ENCODE data around the gene KRT7. TPM values are rescaled to one million over a fixed set of nuclear protein-coding genes. Genes with fewer than 3 reads are reported as not detected.

Gene KRT7
- total RNA-seq, 2 experiments from 2014 or later: 8.5 to 8.9 TPM

- no peak overlapping the region for H3K4me3 Mint-ChIP-seq
- DNase-seq: no peak
- H3K27me3 Mint-ChIP-seq: peaks cover 67% of the 10 kb centered on the region
Observed at GRCh38 chr12:52222692-52223091, 10.4 kb upstream of the KRT7 start.

GRCh38 chr12:52223406-52224039, 9.5 kb upstream of the KRT7 start:
- Mint-ChIP-seq H3K27ac (no peak overlapping the region), H3K27me3 (peaks cover 74% of the 10 kb centered on the region), H3K4me3 (no peak overlapping the region), H3K9me3 (no peaks in the 10 kb centered on the region), H3K36me3 (no peaks in the 10 kb centered on the region), H3K4me1 (peaks cover 6% of the 10 kb centered on the region)
- DNase-seq (no peak), ATAC-seq (ENCODE audit: low read depth) (no peak)
- POLR2A ChIA-PET: no interaction called here

More at GRCh38 chr12:52222692-52223091, 10.4 kb upstream of the KRT7 start:
- H3K27ac Mint-ChIP-seq: no peak overlapping the region
- H3K4me1 Mint-ChIP-seq: peaks cover 6% of the 10 kb centered on the region
- POLR2A ChIA-PET: no interaction called here
- no peaks in the 10 kb centered on the region for H3K36me3 Mint-ChIP-seq
- no peak for ATAC-seq (ENCODE audit: low read depth)
- no peaks in the 10 kb centered on the region for H3K9me3 Mint-ChIP-seq

- no peaks in the 10 kb centered on the region for H3K36me3 Mint-ChIP-seq
- H3K27me3 Mint-ChIP-seq: peaks cover 79% of the 10 kb centered on the region
- DNase-seq: no peak
- H3K4me1 Mint-ChIP-seq: peaks cover 6% of the 10 kb centered on the region
- no peak overlapping the region for H3K4me3 Mint-ChIP-seq
- POLR2A ChIA-PET: no interaction called here
- H3K27ac Mint-ChIP-seq: no peak overlapping the region
- H3K9me3 Mint-ChIP-seq: no peaks in the 10 kb centered on the region
- ATAC-seq (ENCODE audit: low read depth): no peak
Observed at GRCh38 chr12:52224151-52224550, 8.9 kb upstream of the KRT7 start.

- Mint-ChIP-seq H3K27me3 (peaks cover 76% of the 10 kb centered on the region), H3K4me1 (peaks cover 6% of the 10 kb centered on the region)
- no peak for ATAC-seq (ENCODE audit: low read depth)
Observed at GRCh38 chr12:52225752-52226151, 7.3 kb upstream of the KRT7 start.

GRCh38 chr12:52226446-52226845, 6.6 kb upstream of the KRT7 start:
- peaks cover 6% of the 10 kb centered on the region for H3K4me1 Mint-ChIP-seq
- ATAC-seq (ENCODE audit: low read depth): no peak

More at GRCh38 chr12:52225752-52226151, 7.3 kb upstream of the KRT7 start:
- no peak overlapping the region for H3K27ac Mint-ChIP-seq
- H3K36me3 Mint-ChIP-seq: no peaks in the 10 kb centered on the region
- H3K4me3 Mint-ChIP-seq: no peak overlapping the region
- POLR2A ChIA-PET: no interaction called here
- H3K9me3 Mint-ChIP-seq: no peaks in the 10 kb centered on the region
- DNase-seq: no peak

GRCh38 chr12:52227606-52228166, 5.4 kb upstream of the KRT7 start:
- Mint-ChIP-seq H3K27ac (no peak overlapping the region), H3K4me3 (no peak overlapping the region), H3K9me3 (no peaks in the 10 kb centered on the region), H3K4me1 (no peaks in the 10 kb centered on the region), H3K27me3 (peaks cover 84% of the 10 kb centered on the region), H3K36me3 (no peaks in the 10 kb centered on the region)
- DNase-seq (no peak), ATAC-seq (ENCODE audit: low read depth) (no peak)
- POLR2A ChIA-PET: no interaction called here

More at GRCh38 chr12:52226446-52226845, 6.6 kb upstream of the KRT7 start:
- POLR2A ChIA-PET: no interaction called here
- no peak for DNase-seq
- no peaks in the 10 kb centered on the region for H3K9me3 Mint-ChIP-seq
- H3K4me3 Mint-ChIP-seq: no peak overlapping the region
- no peaks in the 10 kb centered on the region for H3K36me3 Mint-ChIP-seq
- no peak overlapping the region for H3K27ac Mint-ChIP-seq
- peaks cover 76% of the 10 kb centered on the region for H3K27me3 Mint-ChIP-seq

- no peak for ATAC-seq (ENCODE audit: low read depth)
- no peak for DNase-seq
- H3K27me3 Mint-ChIP-seq: peaks cover 83% of the 10 kb centered on the region
- H3K27ac Mint-ChIP-seq: no peak overlapping the region
- no peaks in the 10 kb centered on the region for H3K9me3 Mint-ChIP-seq
- no peaks in the 10 kb centered on the region for H3K4me1 Mint-ChIP-seq
- H3K4me3 Mint-ChIP-seq: no peak overlapping the region
- POLR2A ChIA-PET: no interaction called here
- H3K36me3 Mint-ChIP-seq: no peaks in the 10 kb centered on the region
Observed at GRCh38 chr12:52228366-52228765, 4.7 kb upstream of the KRT7 start.

- no peaks in the 10 kb centered on the region for H3K4me1 Mint-ChIP-seq
- H3K4me3 Mint-ChIP-seq: no peak overlapping the region
- ATAC-seq (ENCODE audit: low read depth): no peak
- no peaks in the 10 kb centered on the region for H3K36me3 Mint-ChIP-seq
- H3K9me3 Mint-ChIP-seq: no peaks in the 10 kb centered on the region
- POLR2A ChIA-PET: no interaction called here
- no peak overlapping the region for H3K27ac Mint-ChIP-seq
- peaks cover 84% of the 10 kb centered on the region for H3K27me3 Mint-ChIP-seq
- no peak for DNase-seq
Observed at GRCh38 chr12:52228931-52229330, 4.1 kb upstream of the KRT7 start.

- Mint-ChIP-seq H3K27me3 (peaks cover 81% of the 10 kb centered on the region), H3K9me3 (no peaks in the 10 kb centered on the region), H3K4me1 (peaks cover 5% of the 10 kb centered on the region), H3K27ac (no peak overlapping the region), H3K4me3 (no peak overlapping the region), H3K36me3 (no peaks in the 10 kb centered on the region)
- POLR2A ChIA-PET: interaction anchor here (0.9 to 1.0 kb wide), 2 partner anchors 13 to 14 kb away, joined by 3 read pairs; no protein-coding TSS in a partner anchor
- no peak for DNase-seq
- no peak for ATAC-seq (ENCODE audit: low read depth)
Observed at GRCh38 chr12:52229836-52230343, 3.2 kb upstream of the KRT7 start.

GRCh38 chr12:52230364-52231281, 2.4 kb upstream of the KRT7 start:
- no peak for DNase-seq
- no peak overlapping the region for H3K4me3 Mint-ChIP-seq
- ATAC-seq (ENCODE audit: low read depth): no peak
- H3K27ac Mint-ChIP-seq: no peak overlapping the region
- POLR2A ChIA-PET: interaction anchor here (1.0 kb wide), 1 partner anchor 13 kb away, joined by 3 read pairs; no protein-coding TSS in a partner anchor
- no peaks in the 10 kb centered on the region for H3K36me3 Mint-ChIP-seq
- no peaks in the 10 kb centered on the region for H3K9me3 Mint-ChIP-seq
- H3K27me3 Mint-ChIP-seq: peaks cover 82% of the 10 kb centered on the region
- H3K4me1 Mint-ChIP-seq: peaks cover 5% of the 10 kb centered on the region

- no peak for ATAC-seq (ENCODE audit: low read depth)
- peaks cover 79% of the 10 kb centered on the region for H3K27me3 Mint-ChIP-seq
- no peaks in the 10 kb centered on the region for H3K36me3 Mint-ChIP-seq
- H3K9me3 Mint-ChIP-seq: no peaks in the 10 kb centered on the region
- H3K27ac Mint-ChIP-seq: no peak overlapping the region
- no peak for DNase-seq
- peaks cover 5% of the 10 kb centered on the region for H3K4me1 Mint-ChIP-seq
- no peak overlapping the region for H3K4me3 Mint-ChIP-seq
- POLR2A ChIA-PET: no interaction called here
Observed at GRCh38 chr12:52231305-52232202, 1.5 kb upstream of the KRT7 start.

GRCh38 chr12:52232203-52232673, 805 bp upstream of the KRT7 start:
- DNase-seq: no peak
- H3K9me3 Mint-ChIP-seq: no peaks in the 10 kb centered on the region
- POLR2A ChIA-PET: no interaction called here
- no peak overlapping the region for H3K27ac Mint-ChIP-seq
- no peak overlapping the region for H3K4me3 Mint-ChIP-seq
- H3K27me3 Mint-ChIP-seq: peaks cover 74% of the 10 kb centered on the region
- no peak for ATAC-seq (ENCODE audit: low read depth)
- H3K4me1 Mint-ChIP-seq: peaks cover 5% of the 10 kb centered on the region
- H3K36me3 Mint-ChIP-seq: no peaks in the 10 kb centered on the region

Data from activated naive CD8-positive, alpha-beta T cell treated with anti-CD3 and anti-CD28 coated beads, Interleukin-2, amount 10 ng/mL, durations not matched to agents 7 days and 5 days (primary cell).